Measurements from ENCODE around the gene LRBA.

Gene LRBA

GRCh38 chr4:150462743-150463142 lies 552.3 kb downstream of the LRBA start:
- Histone ChIP-seq H3K4me1 (no peaks in the 10 kb centered on the region), H3K36me3 (no peaks in the 10 kb centered on the region), H3K4me3 (no peak overlapping the region)

GRCh38 chr4:150461957-150462356 lies 553.1 kb downstream of the LRBA start:
- no peaks in the 10 kb centered on the region for H3K4me1 ChIP-seq
- no peaks in the 10 kb centered on the region for H3K9me3 ChIP-seq
- no peak overlapping the region for H3K4me2 ChIP-seq
- no peaks in the 10 kb centered on the region for H3K36me3 ChIP-seq
- no peak overlapping the region for H3K27ac ChIP-seq
- H4K20me1 ChIP-seq: no peaks in the 10 kb centered on the region
- H3K4me3 ChIP-seq: no peak overlapping the region
- no peak for TF ChIP-seq Cebpa-rat (IDR thresholded peaks at IDR 0.05)
- H3K9ac ChIP-seq: no peak overlapping the region
- H3K27me3 ChIP-seq: no peaks in the 10 kb centered on the region

More at GRCh38 chr4:150462743-150463142, 552.3 kb downstream of the LRBA start:
- Histone ChIP-seq H3K9ac (no peak overlapping the region), H3K4me2 (no peak overlapping the region), H3K27ac (no peak overlapping the region), H3K27me3 (no peaks in the 10 kb centered on the region), H4K20me1 (no peaks in the 10 kb centered on the region), H3K9me3 (no peaks in the 10 kb centered on the region)
- TF ChIP-seq Cebpa-rat (IDR thresholded peaks at IDR 0.05): no peak

- Histone ChIP-seq H3K27me3 (no peaks in the 10 kb centered on the region), H3K9me3 (no peaks in the 10 kb centered on the region), H4K20me1 (no peaks in the 10 kb centered on the region), H3K4me3 (no peak overlapping the region), H3K4me1 (no peaks in the 10 kb centered on the region), H3K9ac (no peak overlapping the region), H3K36me3 (no peaks in the 10 kb centered on the region), H3K27ac (no peak overlapping the region), H3K4me2 (no peak overlapping the region)
- TF ChIP-seq Cebpa-rat (IDR thresholded peaks at IDR 0.05): no peak
Measured at GRCh38 chr4:150457802-150458201, 557.3 kb downstream of the LRBA start.

- no peak overlapping the region for H3K9ac ChIP-seq
- H3K36me3 ChIP-seq: no peaks in the 10 kb centered on the region
- H3K9me3 ChIP-seq: no peaks in the 10 kb centered on the region
- H3K4me1 ChIP-seq: no peaks in the 10 kb centered on the region
- H3K27me3 ChIP-seq: no peaks in the 10 kb centered on the region
- no peak for TF ChIP-seq Cebpa-rat (IDR thresholded peaks at IDR 0.05)
- H3K4me2 ChIP-seq: no peak overlapping the region
- H3K4me3 ChIP-seq: no peak overlapping the region
- no peaks in the 10 kb centered on the region for H4K20me1 ChIP-seq
- no peak overlapping the region for H3K27ac ChIP-seq
Measured at GRCh38 chr4:150451883-150452282, 563.2 kb downstream of the LRBA start.

GRCh38 chr4:150447356-150447755 lies 567.7 kb downstream of the LRBA start:
- no peaks in the 10 kb centered on the region for H3K9me3 ChIP-seq
- H4K20me1 ChIP-seq: no peaks in the 10 kb centered on the region
- TF ChIP-seq Cebpa-rat (IDR thresholded peaks at IDR 0.05): no peak
- no peak overlapping the region for H3K27ac ChIP-seq
- no peak overlapping the region for H3K4me3 ChIP-seq
- H3K9ac ChIP-seq: no peak overlapping the region
- no peaks in the 10 kb centered on the region for H3K36me3 ChIP-seq
- H3K27me3 ChIP-seq: no peaks in the 10 kb centered on the region
- H3K4me2 ChIP-seq: no peak overlapping the region
- no peaks in the 10 kb centered on the region for H3K4me1 ChIP-seq

- TF ChIP-seq Cebpa-rat (IDR thresholded peaks at IDR 0.05): no peak
- Histone ChIP-seq H3K9ac (no peak overlapping the region), H3K36me3 (no peaks in the 10 kb centered on the region), H3K4me3 (no peak overlapping the region), H3K9me3 (no peaks in the 10 kb centered on the region), H4K20me1 (no peaks in the 10 kb centered on the region), H3K27me3 (no peaks in the 10 kb centered on the region), H3K4me2 (no peak overlapping the region), H3K4me1 (no peaks in the 10 kb centered on the region), H3K27ac (no peak overlapping the region)
Measured at GRCh38 chr4:150439451-150439933, 575.6 kb downstream of the LRBA start.

GRCh38 chr4:150436598-150437370 lies 578.3 kb downstream of the LRBA start:
- Histone ChIP-seq H4K20me1 (no peaks in the 10 kb centered on the region), H3K4me2 (no peak overlapping the region), H3K9me3 (no peaks in the 10 kb centered on the region), H3K36me3 (no peaks in the 10 kb centered on the region), H3K27ac (no peak overlapping the region), H3K4me3 (no peak overlapping the region), H3K9ac (no peak overlapping the region), H3K4me1 (no peaks in the 10 kb centered on the region), H3K27me3 (no peaks in the 10 kb centered on the region)
- TF ChIP-seq Cebpa-rat (IDR thresholded peaks at IDR 0.05): no peak

- Histone ChIP-seq H4K20me1 (no peaks in the 10 kb centered on the region), H3K27ac (no peak overlapping the region), H3K9ac (no peak overlapping the region), H3K9me3 (no peaks in the 10 kb centered on the region), H3K4me3 (no peak overlapping the region), H3K27me3 (no peaks in the 10 kb centered on the region), H3K36me3 (no peaks in the 10 kb centered on the region), H3K4me2 (no peak overlapping the region), H3K4me1 (no peaks in the 10 kb centered on the region)
- no peak for TF ChIP-seq Cebpa-rat (IDR thresholded peaks at IDR 0.05)
Measured at GRCh38 chr4:150431221-150431620, 583.9 kb downstream of the LRBA start.

- no peaks in the 10 kb centered on the region for H4K20me1 ChIP-seq
- H3K27me3 ChIP-seq: no peaks in the 10 kb centered on the region
- peaks cover 9% of the 10 kb centered on the region; the same call in 1 of the 2 replicates for H3K36me3 ChIP-seq
- H3K9me3 ChIP-seq: no peaks in the 10 kb centered on the region
- no peak overlapping the region for H3K4me3 ChIP-seq
- no peak overlapping the region for H3K9ac ChIP-seq
- no peak overlapping the region for H3K4me2 ChIP-seq
- no peaks in the 10 kb centered on the region for H3K4me1 ChIP-seq
- no peak for TF ChIP-seq Cebpa-rat (IDR thresholded peaks at IDR 0.05)
- no peak overlapping the region for H3K27ac ChIP-seq
Measured at GRCh38 chr4:150425161-150425560, 589.9 kb downstream of the LRBA start.

- H3K9ac ChIP-seq: no peak overlapping the region
- H3K4me3 ChIP-seq: no peak overlapping the region
- no peak overlapping the region for H3K4me2 ChIP-seq
- H3K27ac ChIP-seq: no peak overlapping the region
- no peaks in the 10 kb centered on the region for H3K27me3 ChIP-seq
- no peak for TF ChIP-seq Cebpa-rat (IDR thresholded peaks at IDR 0.05)
- no peaks in the 10 kb centered on the region for H3K9me3 ChIP-seq
- H4K20me1 ChIP-seq: no peaks in the 10 kb centered on the region
- H3K36me3 ChIP-seq: peaks cover 9% of the 10 kb centered on the region; the same call in 1 of the 2 replicates
- no peaks in the 10 kb centered on the region for H3K4me1 ChIP-seq
Measured at GRCh38 chr4:150423503-150423902, 591.6 kb downstream of the LRBA start.
